T-helper 2 cell treated with Interferon-gamma antibody and Interleukin-4, amounts not matched to agents 100 ng/mL and 5 ng/mL, for 36 hours (primary cell): ENCODE data around the gene HOXC11. TPM values are rescaled to one million over a fixed set of nuclear protein-coding genes. Genes with fewer than 3 reads are reported as not detected.

Experiments
- intact Hi-C: fragments of 100-400 bp; cut with micrococcal nuclease; formaldehyde crosslinking; loops from one replicate; pipeline ENCODE4 v1.15.1; 2023
- total RNA-seq: library from RNA; stranded (reverse); gene quantifications from 2 replicates; pipeline ENCODE4 v1.2.3, GENCODE V29; 2022

Gene HOXC11
- total RNA-seq, 1 donor from 2014 or later, result not detected

DNA sequence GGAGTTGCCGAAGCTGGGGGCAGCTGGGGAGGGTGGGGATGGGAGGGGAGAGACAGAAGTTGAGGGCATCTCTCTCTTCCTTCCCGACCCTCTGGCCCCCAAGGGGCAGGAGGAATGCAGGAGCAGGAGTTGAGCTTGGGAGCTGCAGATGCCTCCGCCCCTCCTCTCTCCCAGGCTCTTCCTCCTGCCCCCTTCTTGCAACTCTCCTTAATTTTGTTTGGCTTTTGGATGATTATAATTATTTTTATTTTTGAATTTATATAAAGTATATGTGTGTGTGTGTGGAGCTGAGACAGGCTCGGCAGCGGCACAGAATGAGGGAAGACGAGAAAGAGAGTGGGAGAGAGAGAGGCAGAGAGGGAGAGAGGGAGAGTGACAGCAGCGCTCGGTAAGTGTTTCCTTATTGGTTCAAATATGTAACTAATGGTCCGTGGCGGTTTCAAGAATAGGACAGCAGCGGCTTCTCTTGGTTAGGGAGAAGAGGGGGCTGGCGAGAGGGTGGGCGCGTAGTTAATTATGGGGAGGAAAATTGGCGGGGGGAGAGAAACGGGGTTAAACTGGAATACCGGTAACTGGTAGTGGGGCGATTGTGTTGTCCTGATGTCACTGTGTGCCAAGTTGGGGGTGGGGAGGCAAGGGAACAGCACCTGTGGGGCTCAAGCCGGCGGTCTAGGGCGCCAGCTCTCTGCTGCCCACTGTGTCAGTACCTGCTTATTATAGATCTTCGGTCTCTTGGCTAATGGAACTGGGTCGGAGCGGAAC lies 44.3 kb downstream of the HOXC11 start:
- intact Hi-C loops, result loop anchor here (2.0 kb wide), 1 partner anchor 16 kb away; the partner anchor contains the start of gene HOXC5

- intact Hi-C loops, result loop anchor here (2.0 kb wide), 1 partner anchor 15 kb away; the partner anchor contains the start of gene HOXC5
Observed at GRCh38 chr12:54017878-54018467, 45.0 kb downstream of the HOXC11 start.

- intact Hi-C loops, result no loop called here
Observed at GRCh38 chr12:54018468-54018984, 45.6 kb downstream of the HOXC11 start.

DNA sequence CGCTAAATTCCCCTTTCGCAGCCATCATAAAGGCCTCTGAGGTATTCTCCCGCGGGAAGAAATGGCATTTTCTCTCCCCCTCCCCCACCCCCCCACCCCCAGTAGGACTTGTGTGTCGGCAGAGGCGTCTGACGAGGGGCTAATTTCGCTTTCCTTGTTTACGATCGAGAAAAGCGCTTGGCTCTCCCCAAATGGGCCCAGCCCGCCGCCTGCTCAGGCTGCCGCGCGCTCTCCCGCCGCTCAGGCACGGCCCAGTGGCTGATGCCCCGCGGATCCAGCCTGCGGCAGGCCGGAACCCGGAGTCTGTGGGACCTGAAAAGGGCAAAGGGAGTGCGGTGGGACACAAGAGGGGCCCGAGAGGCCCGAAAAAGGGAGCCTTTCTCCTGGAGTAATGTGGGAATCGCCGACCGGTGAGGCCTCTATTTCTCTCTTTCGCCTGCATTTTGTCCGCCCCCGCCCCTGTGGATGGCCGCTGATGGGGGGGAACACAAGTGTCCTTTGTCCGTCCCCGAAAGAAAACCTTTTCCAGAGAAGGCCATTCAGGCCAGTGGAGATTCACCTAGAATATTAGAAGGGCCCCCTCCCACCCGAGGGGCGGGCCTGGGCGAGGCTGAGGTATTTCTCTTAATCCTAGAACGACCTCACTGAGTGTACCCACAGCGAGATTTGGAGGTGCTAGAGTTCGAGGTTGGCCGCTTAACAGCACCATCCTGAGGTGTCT lies 46.3 kb downstream of the HOXC11 start:
- intact Hi-C loops, result no loop called here

GRCh38 chr12:54019924-54020590 lies 47.1 kb downstream of the HOXC11 start:
- intact Hi-C loops, result no loop called here

- intact Hi-C loops, result no loop called here
Observed at GRCh38 chr12:54020591-54021405, 47.9 kb downstream of the HOXC11 start.

DNA sequence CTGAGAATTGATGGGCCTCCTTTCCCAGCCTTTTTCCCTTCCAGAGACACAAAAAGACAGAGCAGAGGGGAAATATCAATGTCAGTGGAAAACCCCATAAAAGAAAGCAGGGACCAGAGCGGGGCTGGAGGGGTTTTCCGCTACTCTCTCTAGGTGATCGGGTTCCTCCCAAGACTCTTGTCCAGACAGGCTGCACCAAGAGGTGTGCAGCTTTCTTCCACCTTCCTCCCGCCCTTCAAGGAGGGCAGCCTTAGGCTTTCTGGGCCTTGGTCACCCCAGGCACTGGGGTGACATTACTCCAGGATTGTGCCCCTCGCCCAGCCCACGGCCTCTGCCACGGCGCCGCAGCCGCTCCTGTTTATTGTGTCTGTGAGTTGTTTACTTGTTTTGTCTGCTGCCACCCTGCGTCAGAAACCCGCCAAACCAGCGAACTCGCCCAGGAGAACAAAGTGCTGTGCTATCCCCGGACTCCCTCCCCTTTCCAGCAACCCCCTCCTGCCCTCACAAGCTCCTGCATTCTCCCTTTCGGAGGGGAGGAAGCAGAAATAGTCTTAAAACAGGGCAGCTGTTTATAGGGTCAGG lies 48.6 kb downstream of the HOXC11 start:
- intact Hi-C loops, result no loop called here

DNA sequence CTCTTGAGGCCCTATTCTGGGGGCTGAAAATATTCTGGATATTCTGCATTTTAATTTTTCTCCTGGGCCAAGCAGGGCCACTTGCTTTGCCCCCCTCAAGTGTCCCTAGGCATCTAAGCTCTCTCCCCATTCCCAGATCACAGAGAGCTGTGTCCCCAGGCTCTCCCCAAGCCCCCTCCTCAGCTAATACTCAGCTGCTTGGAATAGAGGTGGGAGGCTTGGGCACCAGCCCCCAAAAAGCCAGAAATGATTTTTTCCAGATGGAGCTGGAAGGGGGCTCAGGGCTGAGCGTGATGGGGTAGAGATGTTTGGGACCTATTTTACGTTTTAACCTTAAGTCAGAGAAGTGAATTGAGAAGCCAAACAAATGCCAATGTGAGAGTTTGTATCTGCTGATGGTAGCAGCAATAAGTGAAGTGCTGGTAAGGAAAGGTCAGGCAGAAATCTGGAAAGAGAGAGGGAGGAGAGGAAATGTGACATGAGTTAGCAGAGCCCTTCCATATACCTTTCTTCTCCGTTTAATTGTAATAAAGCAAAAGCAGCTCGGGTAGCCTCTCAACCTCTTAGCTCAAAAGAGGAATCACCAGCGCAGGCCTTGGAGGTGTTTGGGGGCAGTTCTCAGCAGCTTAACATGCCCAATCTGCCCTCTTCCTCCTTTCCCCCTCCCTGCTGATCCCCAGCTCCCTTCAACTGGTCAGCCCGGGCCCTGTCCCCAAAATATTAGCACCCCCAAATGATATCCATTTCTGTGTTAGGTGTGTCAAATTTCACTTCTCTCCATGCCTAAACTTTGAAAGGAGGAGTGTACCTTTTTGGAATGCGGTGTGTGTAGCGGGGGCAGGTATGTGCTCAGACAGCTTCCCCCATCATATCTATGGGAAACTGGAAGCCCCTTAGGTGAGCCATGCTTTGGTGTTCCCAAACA lies 50.3 kb downstream of the HOXC11 start:
- intact Hi-C loops, result no loop called here

GRCh38 chr12:54024127-54024526 lies 51.2 kb downstream of the HOXC11 start:
- intact Hi-C loops, result no loop called here

DNA sequence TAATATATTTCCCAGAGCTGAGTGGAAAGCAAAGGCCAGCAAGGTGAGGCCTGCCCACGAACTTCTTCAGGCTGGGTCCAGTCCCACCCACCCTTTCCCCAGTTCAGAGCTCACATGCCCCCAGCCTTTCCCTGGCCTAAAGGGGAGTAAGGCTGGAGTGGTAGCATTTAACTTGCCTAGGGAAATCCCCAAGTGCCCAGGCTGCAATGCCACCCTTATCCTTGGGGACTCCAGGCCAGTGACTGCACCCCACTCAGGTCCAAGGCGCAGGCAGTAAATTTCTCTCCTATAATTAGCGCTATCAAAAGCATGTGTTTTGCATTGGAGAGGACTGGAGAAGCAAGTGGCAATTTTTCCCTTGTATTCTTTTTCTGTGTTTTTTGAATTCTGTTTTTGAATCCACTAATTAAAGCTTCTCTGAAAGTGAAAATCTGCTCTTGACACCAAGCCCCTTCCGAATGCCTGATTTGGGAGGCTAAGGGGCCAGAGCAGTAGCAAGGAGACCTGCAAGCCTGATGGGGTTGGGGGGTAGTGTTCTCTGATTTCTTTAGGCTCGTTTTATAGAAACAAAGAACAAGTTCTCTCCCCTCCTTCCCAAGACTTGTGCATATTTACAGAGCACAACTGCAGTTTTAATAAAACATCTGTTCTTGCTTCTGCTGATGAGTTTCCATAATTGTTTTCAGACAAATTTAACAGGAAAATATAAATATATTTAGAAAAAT lies 51.8 kb downstream of the HOXC11 start:
- intact Hi-C loops, result no loop called here

DNA sequence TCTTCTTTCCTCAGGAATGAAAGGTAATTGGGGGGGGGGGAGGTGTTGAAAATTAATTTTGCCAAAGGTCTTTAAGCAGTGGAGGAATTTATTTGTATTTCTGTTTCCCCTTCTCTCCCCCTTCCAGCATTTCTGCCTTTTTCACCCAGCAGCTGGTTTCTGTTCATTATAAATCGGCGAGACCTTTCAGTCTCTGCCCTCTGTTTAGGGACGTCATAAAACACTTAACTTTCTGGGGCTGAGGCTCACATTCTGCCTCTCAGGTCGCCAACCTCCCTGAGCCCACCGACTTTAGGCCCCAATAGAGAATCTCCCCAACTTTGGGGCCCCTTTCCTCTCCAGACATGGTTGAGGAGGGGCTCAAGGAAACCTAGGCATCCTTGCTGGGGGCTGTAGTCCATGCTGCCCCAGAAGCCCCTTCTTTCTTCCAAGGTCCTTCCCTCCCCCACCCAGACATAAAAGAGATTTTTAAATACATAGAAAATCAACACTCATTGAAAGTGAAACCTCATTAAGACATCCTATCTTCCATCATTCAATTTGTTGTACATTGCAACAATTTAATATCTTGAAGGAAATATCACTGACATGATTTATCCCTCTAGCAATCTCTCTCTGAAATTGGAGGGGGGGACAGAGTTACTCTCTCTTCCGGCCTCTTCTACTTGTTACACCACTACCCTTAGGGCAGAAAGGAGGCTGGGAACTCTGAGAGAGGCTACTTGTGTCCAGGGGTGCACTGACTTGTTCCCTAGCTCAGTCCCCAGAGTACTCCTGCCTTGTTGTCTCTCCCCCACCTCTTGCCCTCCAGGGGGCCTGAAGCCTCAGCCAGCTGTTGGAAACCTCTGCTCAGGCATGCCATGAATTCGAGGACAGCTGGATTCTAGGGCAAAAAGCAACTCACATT lies 52.8 kb downstream of the HOXC11 start:
- intact Hi-C loops, result no loop called here

- intact Hi-C loops, result no loop called here
Observed at GRCh38 chr12:54026640-54027441, 53.9 kb downstream of the HOXC11 start.
